OCI-LY3 (cell line): ENCODE data around the gene ALKBH2.

Experiments
- EZH2phosphoT487 ChIP-seq: fragments of 200-600 bp; shearing (Covaris generic); IDR thresholded peaks from 2 replicates; pipeline ENCODE4 v1.6.1; 2018; ENCODE audit warnings: antibody characterized with exemption, mixed run types, low read depth
- TF ChIP-seq, protein P1 (sequence below): fragments of 200-600, 300-600 bp; sonication (generic); IDR thresholded peaks from 2 replicates; pipeline ENCODE4 v1.5.1; 2014; ENCODE audit warnings: antibody characterized with exemption, low read length, low read depth

DNA sequence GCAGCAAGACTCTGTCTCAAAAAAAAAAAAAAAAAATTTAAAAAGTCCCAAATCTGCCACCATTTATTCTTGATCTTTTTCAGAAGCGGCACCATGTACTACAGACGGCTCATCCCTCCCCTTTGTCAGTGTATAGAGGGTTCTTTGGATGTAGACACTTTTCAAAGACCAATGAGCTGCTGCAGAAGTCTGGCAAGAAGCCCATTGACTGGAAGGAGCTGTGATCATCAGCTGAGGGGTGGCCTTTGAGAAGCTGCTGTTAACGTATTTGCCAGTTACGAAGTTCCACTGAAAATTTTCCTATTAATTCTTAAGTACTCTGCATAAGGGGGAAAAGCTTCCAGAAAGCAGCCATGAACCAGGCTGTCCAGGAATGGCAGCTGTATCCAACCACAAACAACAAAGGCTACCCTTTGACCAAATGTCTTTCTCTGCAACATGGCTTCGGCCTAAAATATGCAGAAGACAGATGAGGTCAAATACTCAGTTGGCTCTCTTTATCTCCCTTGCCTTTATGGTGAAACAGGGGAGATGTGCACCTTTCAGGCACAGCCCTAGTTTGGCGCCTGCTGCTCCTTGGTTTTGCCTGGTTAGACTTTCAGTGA, 16.6 kb upstream of the ALKBH2 start:
- TF ChIP-seq, protein P1, sequence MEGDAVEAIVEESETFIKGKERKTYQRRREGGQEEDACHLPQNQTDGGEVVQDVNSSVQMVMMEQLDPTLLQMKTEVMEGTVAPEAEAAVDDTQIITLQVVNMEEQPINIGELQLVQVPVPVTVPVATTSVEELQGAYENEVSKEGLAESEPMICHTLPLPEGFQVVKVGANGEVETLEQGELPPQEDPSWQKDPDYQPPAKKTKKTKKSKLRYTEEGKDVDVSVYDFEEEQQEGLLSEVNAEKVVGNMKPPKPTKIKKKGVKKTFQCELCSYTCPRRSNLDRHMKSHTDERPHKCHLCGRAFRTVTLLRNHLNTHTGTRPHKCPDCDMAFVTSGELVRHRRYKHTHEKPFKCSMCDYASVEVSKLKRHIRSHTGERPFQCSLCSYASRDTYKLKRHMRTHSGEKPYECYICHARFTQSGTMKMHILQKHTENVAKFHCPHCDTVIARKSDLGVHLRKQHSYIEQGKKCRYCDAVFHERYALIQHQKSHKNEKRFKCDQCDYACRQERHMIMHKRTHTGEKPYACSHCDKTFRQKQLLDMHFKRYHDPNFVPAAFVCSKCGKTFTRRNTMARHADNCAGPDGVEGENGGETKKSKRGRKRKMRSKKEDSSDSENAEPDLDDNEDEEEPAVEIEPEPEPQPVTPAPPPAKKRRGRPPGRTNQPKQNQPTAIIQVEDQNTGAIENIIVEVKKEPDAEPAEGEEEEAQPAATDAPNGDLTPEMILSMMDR, result no peak
- TF ChIP-seq EZH2phosphoT487, result no peak
